T-cell (primary cell): ENCODE measurements around the gene NEK11. TPM values are rescaled to one million over a fixed set of nuclear protein-coding genes. Genes with fewer than 3 reads are reported as not detected.

Experiments used
- ATAC-seq, 4 experiments: fragments of 200-7000 bp in 3 of 4; fragments of 150-1000 bp in 1 of 4; cut with Tn5 transposase; replicated peaks in 1 of 4; 1 replicate in 3 of 4; 2 replicates in 1 of 4; pipeline ENCODE4 v1.10.0; 2021; ENCODE audit warnings: moderate library complexity in 3 of 4, mild to moderate bottlenecking in 2 of 4, moderate number of reproducible peaks in 1 of 4
- CTCF ChIA-PET, 2 donors: fragments of 300-600 bp; sonication (Branson Sonifier 250); formaldehyde crosslinking; loops; one replicate each; lab custom pipeline; 2022; ENCODE audit warnings: antibody characterized with exemption in 2 of 2; lab: Charles Lee
- POLR2A ChIA-PET, 2 donors: fragments of 300-600 bp; sonication (Branson Sonifier 250); formaldehyde crosslinking; loops; one replicate each; lab custom pipeline; 2022; ENCODE audit warnings: antibody characterized with exemption in 2 of 2; lab: Charles Lee
- DNase-seq, 35 experiments: peaks; one replicate each; pipeline versions ENCODE4 v3.0.0 to v3.0.0-alpha.2; 2013 to 2023
- H3K27ac ChIP-seq: one replicate; pipeline ENCODE4 v1.5.1; 2013; ENCODE audit warnings: low read length
- H3K27me3 ChIP-seq, 2 experiments: replicated peaks in 1 of 2; 1 replicate in 1 of 2; 2 replicates in 1 of 2; pipeline versions ENCODE4 v1.6.1 to v1.7.0; 2013; ENCODE audit warnings: low read length in 1 of 2, mixed read lengths in 1 of 2; ENCODE audit not compliant: control insufficient read depth in 2 of 2, insufficient read depth in 2 of 2; ENCODE audit errors: extremely low read depth in 1 of 2
- H3K36me3 ChIP-seq, 2 donors: 1 replicate in 1 of 2; 2 replicates in 1 of 2; pipeline versions ENCODE4 v1.6.1 to v1.7.0; 2013; ENCODE audit warnings: low read length in 1 of 2; ENCODE audit not compliant: control insufficient read depth in 2 of 2, insufficient read depth in 1 of 2; ENCODE audit errors: extremely low read depth in 1 of 2
- H3K4me1 ChIP-seq, 2 experiments: 1 replicate in 1 of 2; 2 replicates in 1 of 2; pipeline versions ENCODE4 v1.6.1 to v1.7.0; 2013; ENCODE audit warnings: low read length in 2 of 2, mixed read lengths in 1 of 2; ENCODE audit not compliant: insufficient read depth in 2 of 2, control insufficient read depth in 1 of 2; ENCODE audit errors: extremely low read depth in 1 of 2
- H3K4me3 ChIP-seq, 2 donors: 1 replicate in 1 of 2; 2 replicates in 1 of 2; pipeline versions ENCODE4 v1.5.1 to v1.7.0; 2013; ENCODE audit warnings: mild to moderate bottlenecking in 2 of 2, low read length in 1 of 2, moderate library complexity in 1 of 2; ENCODE audit not compliant: control insufficient read depth in 1 of 2; ENCODE audit errors: extremely low read depth in 1 of 2
- H3K9me3 ChIP-seq: 2 replicates; pipeline ENCODE4 v1.7.0; 2013
- H3K27ac Mint-ChIP-seq, 2 donors: one replicate each; pipeline ENCODE4 v1.8.0; 2020 to 2021; ENCODE audit warnings: mild to moderate bottlenecking in 2 of 2, mixed read lengths in 2 of 2
- H3K27me3 Mint-ChIP-seq, 2 donors: one replicate each; pipeline ENCODE4 v1.8.0; 2021 to 2022; ENCODE audit warnings: mixed read lengths in 2 of 2
- H3K36me3 Mint-ChIP-seq: one replicate; pipeline ENCODE4 v1.8.0; 2021; ENCODE audit warnings: mixed read lengths
- H3K4me1 Mint-ChIP-seq, 3 donors: one replicate each; pipeline ENCODE4 v1.8.0; 2020 to 2022; ENCODE audit warnings: mixed read lengths in 3 of 3, mild to moderate bottlenecking in 1 of 3
- H3K4me3 Mint-ChIP-seq, 3 donors: one replicate each; pipeline ENCODE4 v1.8.0; 2020 to 2022; ENCODE audit warnings: mild to moderate bottlenecking in 3 of 3, mixed read lengths in 3 of 3, moderate library complexity in 3 of 3
- H3K9me3 Mint-ChIP-seq, 3 donors: one replicate each; pipeline ENCODE4 v1.8.0; 2020 to 2022; ENCODE audit warnings: mixed read lengths in 3 of 3
- WGBS: methylation state at CpG from one replicate; pipeline ENCODE4 v1.1.5; 2013; ENCODE audit warnings: missing lambda C conversion rate; ENCODE audit not compliant: insufficient coverage; 5-methylcytosine and 5-hydroxymethylcytosine counted together
- total RNA-seq, 35 experiments: library from RNA in 6 of 35; stranded (reverse) in 6 of 35; fragments of 120-200 nt in 1 of 35; gene quantifications; one replicate each; pipeline versions ENCODE4 v1.2.1 to v1.2.4 and lab custom pipeline; 2013 to 2026

NEK11 gene
- total RNA-seq, 5 donors from 2014 or later (not counting 1 experiment from before 2014, with no cell fraction given) = 3.8 to 6.5 (median 4.5) TPM

- DNase-seq (no peak), ATAC-seq (no peak)
- no peaks in the 10 kb centered on the region for H3K27me3 Mint-ChIP-seq
- no peaks in the 10 kb centered on the region for H3K4me1 Mint-ChIP-seq
- Histone ChIP-seq H3K27ac (no peak overlapping the region), H3K4me3 (no peak overlapping the region), H3K9me3 (no peaks in the 10 kb centered on the region), H3K36me3 (peaks cover 6 to 21% of the 10 kb centered on the region in 2 donors), H3K27me3 (no peaks in the 10 kb centered on the region), H3K4me1 (no peaks in the 10 kb centered on the region)
- H3K9me3 Mint-ChIP-seq = no peaks in the 10 kb centered on the region
- H3K27ac Mint-ChIP-seq = no peak overlapping the region
- H3K4me3 Mint-ChIP-seq = no peak overlapping the region
- ChIA-PET CTCF (no interaction called here), POLR2A (no interaction called here)
- 100% methylated on average over 1 of the region's 3 CpGs for WGBS
- peaks cover 35% of the 10 kb centered on the region for H3K36me3 Mint-ChIP-seq
Measured at GRCh38 chr3:130992344-130992743, 34.3 kb upstream of the NEK11 start.

- Mint-ChIP-seq H3K27ac (no peak overlapping the region), H3K4me1 (peaks cover 0 to 2% (median 0%) of the 10 kb centered on the region in 3 donors), H3K36me3 (peaks cover 33% of the 10 kb centered on the region), H3K9me3 (no peaks in the 10 kb centered on the region), H3K4me3 (no peak overlapping the region), H3K27me3 (no peaks in the 10 kb centered on the region)
- Histone ChIP-seq H3K27me3 (no peaks in the 10 kb centered on the region), H3K4me1 (no peaks in the 10 kb centered on the region), H3K27ac (no peak overlapping the region), H3K36me3 (peaks cover 0 to 24% of the 10 kb centered on the region in 2 donors), H3K9me3 (no peaks in the 10 kb centered on the region), H3K4me3 (no peak overlapping the region)
- ChIA-PET CTCF (no interaction called here), POLR2A (no interaction called here)
- WGBS = no CpG with 5 or more reads among the region's 7 CpGs
- no peak for ATAC-seq
- no peak for DNase-seq
Measured at GRCh38 chr3:130997289-130997688, 29.4 kb upstream of the NEK11 start.

GRCh38 chr3:131001071-131001470, 25.6 kb upstream of the NEK11 start:
- peaks cover 0 to 9% (median 0%) of the 10 kb centered on the region in 3 donors for H3K4me1 Mint-ChIP-seq
- DNase-seq (no peak), ATAC-seq (no peak)
- no peak overlapping the region for H3K4me3 Mint-ChIP-seq
- Histone ChIP-seq H3K36me3 (peaks cover 0 to 11% of the 10 kb centered on the region in 2 donors), H3K4me3 (no peak overlapping the region), H3K9me3 (no peaks in the 10 kb centered on the region), H3K27me3 (no peaks in the 10 kb centered on the region), H3K27ac (no peak overlapping the region), H3K4me1 (no peaks in the 10 kb centered on the region)
- CTCF ChIA-PET = interaction anchor here in 1 of 2 donors (0.6 kb wide), 1 partner anchor 20 kb away, joined by 5 read pairs; no protein-coding TSS in a partner anchor
- no peaks in the 10 kb centered on the region for H3K27me3 Mint-ChIP-seq
- no CpG with 5 or more reads among the region's 1 CpG for WGBS
- peak overlapping the region in 1 of 2 donors; percentile 10 for H3K27ac Mint-ChIP-seq
- peaks cover 43% of the 10 kb centered on the region for H3K36me3 Mint-ChIP-seq
- H3K9me3 Mint-ChIP-seq = no peaks in the 10 kb centered on the region
- POLR2A ChIA-PET = interaction anchor here (0.6 kb wide), 3 partner anchors 32 to 428 kb away, joined by 3 to 6 read pairs (median 4); no protein-coding TSS in a partner anchor

- Histone ChIP-seq H3K27me3 (no peaks in the 10 kb centered on the region), H3K9me3 (no peaks in the 10 kb centered on the region), H3K36me3 (peaks cover 0 to 2% of the 10 kb centered on the region in 2 donors), H3K4me1 (no peaks in the 10 kb centered on the region), H3K4me3 (no peak overlapping the region), H3K27ac (no peak overlapping the region)
- Mint-ChIP-seq H3K4me3 (no peak overlapping the region), H3K27me3 (no peaks in the 10 kb centered on the region), H3K9me3 (no peaks in the 10 kb centered on the region), H3K27ac (no peak overlapping the region), H3K4me1 (peaks cover 0 to 9% (median 0%) of the 10 kb centered on the region in 3 donors), H3K36me3 (peaks cover 41% of the 10 kb centered on the region)
- no peak for ATAC-seq
- ChIA-PET POLR2A (no interaction called here), CTCF (no interaction called here)
- DNase-seq = no peak
- WGBS = 92% methylated on average over 1 of the region's 1 CpG
Measured at GRCh38 chr3:131004603-131005002, 22.1 kb upstream of the NEK11 start.

- H3K27me3 ChIP-seq = no peaks in the 10 kb centered on the region
- CTCF ChIA-PET = no interaction called here
- H3K4me1 Mint-ChIP-seq = peaks cover 0 to 8% (median 0%) of the 10 kb centered on the region in 3 donors
- no peaks in the 10 kb centered on the region for H3K9me3 ChIP-seq
- no peak overlapping the region for H3K4me3 Mint-ChIP-seq
- WGBS = 94% methylated on average over 2 of the region's 2 CpGs
- peaks cover 45% of the 10 kb centered on the region for H3K36me3 Mint-ChIP-seq
- peaks cover 0 to 11% of the 10 kb centered on the region in 2 donors for H3K36me3 ChIP-seq
- ATAC-seq (no peak), DNase-seq (no peak)
- POLR2A ChIA-PET = interaction anchor here in 1 of 2 donors (0.7 kb wide), 1 partner anchor 1562 kb away, joined by 3 read pairs; no protein-coding TSS in a partner anchor
- no peaks in the 10 kb centered on the region for H3K27me3 Mint-ChIP-seq
- H3K27ac ChIP-seq = no peak overlapping the region
- H3K4me3 ChIP-seq = no peak overlapping the region
- H3K27ac Mint-ChIP-seq = no peak overlapping the region
- H3K4me1 ChIP-seq = no peaks in the 10 kb centered on the region
- no peaks in the 10 kb centered on the region for H3K9me3 Mint-ChIP-seq
Measured at GRCh38 chr3:131007256-131007655, 19.4 kb upstream of the NEK11 start.

GRCh38 chr3:131007782-131008181, 18.9 kb upstream of the NEK11 start:
- Mint-ChIP-seq H3K4me1 (peaks cover 0 to 8% (median 0%) of the 10 kb centered on the region in 3 donors), H3K27me3 (no peaks in the 10 kb centered on the region), H3K9me3 (no peaks in the 10 kb centered on the region), H3K4me3 (no peak overlapping the region), H3K36me3 (peaks cover 50% of the 10 kb centered on the region), H3K27ac (peak overlapping the region in 1 of 2 donors; percentile 50)
- POLR2A ChIA-PET = no interaction called here
- peaks cover 0 to 15% of the 10 kb centered on the region in 2 donors for H3K36me3 ChIP-seq
- no peak for ATAC-seq
- H3K27ac ChIP-seq = no peak overlapping the region
- no peak for DNase-seq
- no peaks in the 10 kb centered on the region for H3K9me3 ChIP-seq
- H3K27me3 ChIP-seq = no peaks in the 10 kb centered on the region
- no CpG with 5 or more reads among the region's 2 CpGs for WGBS
- CTCF ChIA-PET = no interaction called here
- H3K4me1 ChIP-seq = no peaks in the 10 kb centered on the region
- H3K4me3 ChIP-seq = no peak overlapping the region
